GM18951 (cell line): Measurements from ENCODE around the gene OLIG2.

Source experiments
- POLR2A ChIP-seq: IDR thresholded peaks from 4 replicates; pipeline ENCODE4 v1.6.1; 2011; ENCODE audit warnings: mild to moderate bottlenecking; ENCODE audit not compliant: insufficient read length, insufficient read depth; ENCODE audit errors: extremely low read depth
- in situ Hi-C: fragments of 300-500 bp; cut with MboI; formaldehyde crosslinking; loops from one replicate; pipeline ENCODE4 v1.12.0; 2022; ENCODE audit warnings: low sequenced_read_pairs, mixed read lengths, inconsistent platforms; ENCODE audit not compliant: unreplicated experiment

OLIG2 gene

GRCh38 chr21:33025489-33026442, at the start of gene OLIG2:
Gene OLIG2, plus strand, starts transcription at chr21:33025935. Its CDS starts 928 bp downstream, at chr21:33026863.
- in situ Hi-C loops: no loop called here
- TF ChIP-seq POLR2A: no peak

GRCh38 chr21:32976791-32977190, 48.9 kb upstream of the OLIG2 start:
- in situ Hi-C loops: no loop called here
- TF ChIP-seq POLR2A: no peak

- TF ChIP-seq POLR2A: no peak
- in situ Hi-C loops: no loop called here
Observed at GRCh38 chr21:32977216-32977615, 48.5 kb upstream of the OLIG2 start.

DNA sequence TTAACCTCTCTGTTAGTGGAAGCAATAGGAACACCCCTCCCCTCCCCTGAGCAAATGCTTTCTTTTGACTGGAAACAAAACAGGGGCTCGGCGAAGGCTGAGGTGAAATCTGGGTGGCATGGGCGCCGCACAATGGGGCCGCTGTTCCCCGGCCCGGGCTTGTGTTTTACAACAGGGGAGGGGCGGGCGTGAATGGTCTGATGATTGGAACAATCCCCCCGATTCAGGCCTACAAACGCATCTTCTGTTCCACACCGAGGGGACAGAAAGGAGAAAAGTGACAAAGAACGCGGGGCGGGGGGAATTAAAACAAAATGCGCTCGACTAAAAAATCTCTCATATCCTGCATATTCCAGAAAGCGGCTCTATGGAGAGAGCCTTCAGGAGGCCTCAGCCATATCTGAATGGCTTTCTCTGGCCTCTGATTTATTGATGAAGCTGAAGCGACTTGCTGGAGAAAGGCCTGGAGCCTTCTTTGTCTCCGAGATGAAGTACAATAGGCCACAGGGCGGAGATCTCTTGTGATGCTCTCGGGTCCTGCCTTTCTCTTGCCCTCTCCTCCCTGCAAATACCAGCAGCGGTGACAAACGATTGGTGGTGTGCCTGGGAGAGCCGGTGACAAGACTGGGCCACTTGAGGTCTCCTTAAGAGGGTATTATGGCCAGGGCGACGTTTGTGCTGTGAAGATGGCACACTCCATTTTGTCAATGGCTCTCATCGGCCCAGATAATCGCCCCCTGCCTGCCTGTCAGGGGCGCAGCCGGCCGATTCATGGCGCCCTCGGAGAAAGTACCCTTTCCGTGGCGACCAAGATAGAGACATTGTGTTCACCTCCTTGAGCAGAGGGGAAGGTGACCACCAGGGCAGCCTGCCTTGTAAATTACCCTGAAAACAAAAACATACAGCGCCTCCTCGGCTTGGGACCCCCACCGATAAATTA, 47.1 kb upstream of the OLIG2 start:
- no peak for TF ChIP-seq POLR2A
- in situ Hi-C loops: no loop called here

DNA sequence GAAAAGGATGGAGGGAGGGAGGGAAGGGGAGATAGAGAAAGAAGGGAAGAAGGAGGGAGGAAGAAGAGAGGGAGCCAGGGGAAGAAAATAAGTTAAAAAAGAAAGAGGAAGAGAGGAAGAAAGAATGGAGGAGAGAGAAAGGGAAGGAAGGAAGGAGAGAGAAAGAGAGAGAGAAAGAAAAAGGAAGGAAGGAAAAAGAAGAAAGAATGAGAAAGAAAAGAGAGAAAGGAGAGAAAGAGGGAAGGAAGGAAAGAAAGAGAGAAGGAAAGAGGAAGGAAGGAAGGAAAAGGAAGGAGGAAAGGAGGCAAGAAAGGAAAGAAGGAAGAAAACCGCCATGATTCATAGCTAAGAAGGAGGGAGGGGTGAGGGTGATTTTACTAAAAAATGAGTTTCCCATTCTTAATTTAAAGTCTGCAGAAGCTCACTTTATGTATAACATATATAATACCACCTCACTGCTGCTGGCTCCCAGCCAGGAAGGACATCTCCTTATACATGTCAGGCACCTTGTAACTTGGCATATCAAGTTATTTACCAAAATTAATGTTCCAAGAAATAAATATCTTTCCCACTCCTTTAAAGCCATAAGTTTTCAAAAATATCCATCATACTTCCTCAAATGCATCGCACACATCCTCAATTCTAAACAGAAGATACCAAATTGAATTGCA, 46.0 kb upstream of the OLIG2 start:
- TF ChIP-seq POLR2A: no peak
- in situ Hi-C loops: no loop called here

DNA sequence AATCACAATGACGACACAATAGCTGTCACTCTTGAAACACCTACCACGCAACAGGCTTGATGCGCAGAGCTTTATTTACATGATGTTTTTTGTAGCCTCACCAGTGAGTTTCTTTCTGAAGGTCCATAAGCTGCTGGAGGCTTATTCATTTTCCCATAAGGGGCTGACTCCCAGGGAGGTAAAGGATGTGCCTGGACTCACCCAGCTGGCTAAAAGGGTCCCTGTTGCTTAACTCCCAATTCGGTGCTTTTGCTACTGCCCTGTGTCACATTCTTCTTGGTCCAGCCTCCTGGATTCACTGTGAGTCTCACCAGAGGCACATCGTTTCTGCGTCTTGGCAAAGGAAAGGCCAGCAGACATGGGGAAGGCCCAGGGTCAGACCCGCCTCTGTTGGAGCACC, 44.6 kb upstream of the OLIG2 start:
- in situ Hi-C loops: no loop called here
- TF ChIP-seq POLR2A: no peak

GRCh38 chr21:32990666-32991065, 35.1 kb upstream of the OLIG2 start:
- TF ChIP-seq POLR2A: no peak
- in situ Hi-C loops: no loop called here

GRCh38 chr21:32991361-32991760, 34.4 kb upstream of the OLIG2 start:
- no peak for TF ChIP-seq POLR2A
- in situ Hi-C loops: no loop called here

DNA sequence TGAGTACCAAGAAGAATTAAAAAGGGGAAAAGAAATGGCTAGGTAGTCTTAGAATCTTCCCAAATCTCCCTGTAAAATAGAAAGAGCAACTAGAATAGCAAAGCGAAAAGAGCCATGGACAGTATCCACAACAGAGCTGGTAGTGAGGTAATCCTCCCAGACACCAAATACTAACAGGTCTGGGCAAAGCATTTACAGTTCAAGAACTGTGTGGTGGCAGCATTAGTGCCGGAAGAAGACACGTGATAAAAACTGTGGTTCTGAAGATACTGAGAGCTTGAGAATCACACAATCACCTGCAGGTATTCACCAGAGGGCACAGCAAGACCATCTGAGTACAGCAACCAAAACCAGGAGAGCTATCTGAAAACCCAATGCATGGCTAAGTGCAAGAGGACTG, 31.8 kb upstream of the OLIG2 start:
- in situ Hi-C loops: no loop called here

GRCh38 chr21:32994305-32994704, 31.4 kb upstream of the OLIG2 start:
- TF ChIP-seq POLR2A: no peak
- in situ Hi-C loops: no loop called here

More for the DNA sequence above, 31.8 kb upstream of the OLIG2 start:
- no peak for TF ChIP-seq POLR2A

DNA sequence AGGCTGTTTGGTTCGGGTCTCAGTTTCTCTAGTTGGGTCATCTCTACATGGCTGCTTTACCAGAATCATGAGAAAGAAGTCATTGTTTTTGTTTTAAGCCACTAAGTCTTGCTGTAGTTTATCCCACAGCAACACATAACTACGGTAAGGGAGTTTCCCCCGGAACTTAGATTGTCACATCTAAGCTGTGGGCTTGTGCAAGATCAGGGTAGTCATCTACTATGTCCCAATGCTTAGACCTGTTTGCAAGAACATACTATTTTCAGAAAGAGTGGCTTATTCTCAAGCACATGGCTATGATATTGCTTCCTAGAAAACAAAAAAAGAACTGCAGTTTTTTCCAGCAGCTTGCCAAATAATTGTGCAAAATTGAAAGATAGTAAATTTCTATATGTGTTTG, 18.0 kb upstream of the OLIG2 start:
- TF ChIP-seq POLR2A: no peak
- in situ Hi-C loops: no loop called here

DNA sequence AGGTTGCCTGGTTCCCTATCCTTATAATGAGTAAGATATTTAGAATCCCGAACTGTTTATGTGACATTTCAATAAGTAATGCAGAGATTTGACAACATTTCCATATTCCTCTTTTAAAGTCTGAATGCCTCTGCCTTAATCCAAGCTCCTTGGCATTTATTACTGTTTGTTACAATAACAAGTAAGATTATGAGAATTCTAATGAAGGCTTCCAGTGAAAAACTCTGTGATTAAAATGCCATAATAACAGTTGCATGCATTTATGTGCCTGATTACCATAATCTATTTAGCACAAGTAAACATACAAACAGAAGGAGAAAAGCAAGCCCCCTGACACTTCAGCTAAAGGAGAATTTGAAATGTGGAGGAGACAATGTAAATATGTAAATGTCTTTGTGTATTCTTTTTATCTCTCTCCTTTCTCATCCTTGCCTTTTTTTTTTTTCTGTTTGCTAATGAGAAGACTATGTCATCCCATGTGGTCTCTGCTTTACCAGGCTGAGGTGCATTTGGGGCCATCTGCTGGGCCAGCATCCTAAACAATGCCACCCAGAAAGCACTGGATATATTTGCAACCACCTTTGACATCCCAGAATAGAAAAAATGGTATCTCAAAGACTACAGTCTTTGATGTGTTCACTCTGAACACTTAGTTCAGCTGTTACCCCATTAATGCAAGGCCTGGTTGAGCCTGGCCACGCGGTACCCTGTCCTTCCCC, 17.2 kb upstream of the OLIG2 start:
- no peak for TF ChIP-seq POLR2A
- in situ Hi-C loops: no loop called here
